Kidney (tissue), 14 donors: ENCODE results near the gene IMMP2L. TPM values are rescaled to one million over a fixed set of nuclear protein-coding genes. Genes with fewer than 3 reads are reported as not detected.
"Not testable (repeated sequence)": the region's sequence is repeated elsewhere in the genome, so short reads cannot be mapped to it uniquely, and the experiment has no call there.

Experiments used
- DNase-seq, 5 donors: peaks; one replicate each; pipeline ENCODE4 v3.0.0-alpha.2; 2013 to 2020
- FAIRE-seq: peaks from 2 replicates; lab custom pipeline; 2012; peaks lifted over from hg19 to GRCh38; lab: Jason Lieb, UNC
- H3K27ac ChIP-seq, 2 donors: one replicate each; pipeline ENCODE4 v1.7.0; 2013; ENCODE audit warnings: low read depth in 2 of 2, low read length in 2 of 2, inconsistent platforms in 1 of 2
- H3K27me3 ChIP-seq: one replicate; pipeline ENCODE4 v1.7.1; 2013; ENCODE audit warnings: low read length, inconsistent platforms; ENCODE audit not compliant: control insufficient read depth, insufficient read depth
- H3K36me3 ChIP-seq, 3 donors: one replicate each; pipeline versions ENCODE4 v1.7.0 to v1.7.1; 2013; ENCODE audit warnings: low read length in 3 of 3, control low read depth in 1 of 3, inconsistent platforms in 1 of 3; ENCODE audit not compliant: insufficient read depth in 3 of 3, control insufficient read depth in 2 of 3
- H3K4me1 ChIP-seq, 3 donors: one replicate each; pipeline versions ENCODE4 v1.7.0 to v1.7.1; 2013; ENCODE audit warnings: low read length in 3 of 3, inconsistent platforms in 1 of 3, low read depth in 1 of 3; ENCODE audit not compliant: control insufficient read depth in 2 of 3, insufficient read depth in 2 of 3
- H3K4me3 ChIP-seq, 3 donors: one replicate each; pipeline versions ENCODE4 v1.7.0 to v1.8.1; 2013; ENCODE audit warnings: low read length in 3 of 3, control low read depth in 1 of 3, inconsistent platforms in 1 of 3
- H3K9ac ChIP-seq, 3 donors: one replicate each; pipeline versions ENCODE4 v1.7.0 to v1.7.1; 2013; ENCODE audit warnings: low read length in 3 of 3, control low read depth in 1 of 3, inconsistent platforms in 1 of 3
- H3K9me3 ChIP-seq, 3 donors: one replicate each; pipeline versions ENCODE4 v1.7.0 to v1.7.1; 2013; ENCODE audit warnings: low read length in 3 of 3, control low read depth in 1 of 3, inconsistent platforms in 1 of 3; ENCODE audit not compliant: control insufficient read depth in 2 of 3, insufficient read depth in 1 of 3
- intact Hi-C: fragments of 100-400 bp; cut with DNase I; formaldehyde crosslinking; loops from one replicate; pipeline ENCODE4 v1.11.1; 2022
- polyA plus RNA-seq: library from polyadenylated mRNA; stranded (reverse); fragments of 350-450 nt; fragmentation: Illumina TruSeq; extraction: RNeasy Lipid Tissue Mini Kit (QIAGEN cat#74804); gene quantifications from one replicate; pipeline ENCODE4 v1.2.3, GENCODE V29; 2014; ENCODE audit warnings: low read depth, low replicate concordance; ENCODE audit not compliant: insufficient read depth
- total RNA-seq: library from RNA; stranded (reverse); fragmentation: NEBNext Ultra II Directional; extraction: Animal tissue kit (Norgen Biotek cat#: 25700); gene quantifications from one replicate; pipeline ENCODE4 v1.2.1, GENCODE V29; 2021
- TF ChIP-seq, protein P1 (sequence below): IDR thresholded peaks from 3 replicates; pipeline ENCODE4 v1.5.1; 2012; ENCODE audit warnings: mild to moderate bottlenecking, moderate library complexity, borderline replicate concordance; ENCODE audit not compliant: insufficient read depth; ENCODE audit errors: extremely low read depth
- donor health status: control.
- donor health status: control.
- donor health status: control.
- donor health status: control.
- donor health status: control.
- donor health status: DM: yes; HTN: yes; CAD: no.
- donor health status: Normal renal cell carcinoma (clear cell type).

Gene IMMP2L
- total and polyA plus RNA-seq, 2 donors from 2014 or later: 46.4 to 52.1 TPM

DNA sequence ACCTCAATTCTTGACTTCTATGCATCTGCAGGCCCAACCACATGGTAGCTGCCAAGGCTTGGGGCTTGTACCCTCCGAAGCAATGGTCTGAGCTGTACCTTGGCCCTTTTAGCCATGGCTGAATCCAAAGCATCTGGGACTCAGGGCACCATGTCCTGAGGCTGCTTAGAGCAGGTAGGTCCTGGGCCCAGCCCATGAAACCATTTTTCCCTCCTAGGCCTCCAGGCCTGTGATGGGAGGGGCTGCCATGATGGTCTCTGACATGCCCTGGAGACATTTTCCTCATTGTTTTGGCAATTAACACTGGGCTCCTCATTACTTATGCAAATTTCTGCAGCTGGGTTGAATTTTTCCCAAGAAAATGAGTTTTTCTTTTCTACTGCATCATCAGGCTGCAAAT, 889.1 kb downstream of the IMMP2L start:
- Histone ChIP-seq H3K27me3 (no peaks in the 10 kb centered on the region), H3K4me3 (no peak overlapping the region), H3K9me3 (no peaks in the 10 kb centered on the region), H3K36me3 (no peaks in the 10 kb centered on the region), H3K9ac (no peak overlapping the region), H3K4me1 (no peaks in the 10 kb centered on the region), H3K27ac (no peak overlapping the region)
- intact Hi-C loops: no loop called here
- FAIRE-seq (no peak), DNase-seq (no peak)
- TF ChIP-seq, protein P1, sequence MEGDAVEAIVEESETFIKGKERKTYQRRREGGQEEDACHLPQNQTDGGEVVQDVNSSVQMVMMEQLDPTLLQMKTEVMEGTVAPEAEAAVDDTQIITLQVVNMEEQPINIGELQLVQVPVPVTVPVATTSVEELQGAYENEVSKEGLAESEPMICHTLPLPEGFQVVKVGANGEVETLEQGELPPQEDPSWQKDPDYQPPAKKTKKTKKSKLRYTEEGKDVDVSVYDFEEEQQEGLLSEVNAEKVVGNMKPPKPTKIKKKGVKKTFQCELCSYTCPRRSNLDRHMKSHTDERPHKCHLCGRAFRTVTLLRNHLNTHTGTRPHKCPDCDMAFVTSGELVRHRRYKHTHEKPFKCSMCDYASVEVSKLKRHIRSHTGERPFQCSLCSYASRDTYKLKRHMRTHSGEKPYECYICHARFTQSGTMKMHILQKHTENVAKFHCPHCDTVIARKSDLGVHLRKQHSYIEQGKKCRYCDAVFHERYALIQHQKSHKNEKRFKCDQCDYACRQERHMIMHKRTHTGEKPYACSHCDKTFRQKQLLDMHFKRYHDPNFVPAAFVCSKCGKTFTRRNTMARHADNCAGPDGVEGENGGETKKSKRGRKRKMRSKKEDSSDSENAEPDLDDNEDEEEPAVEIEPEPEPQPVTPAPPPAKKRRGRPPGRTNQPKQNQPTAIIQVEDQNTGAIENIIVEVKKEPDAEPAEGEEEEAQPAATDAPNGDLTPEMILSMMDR: no peak

DNA sequence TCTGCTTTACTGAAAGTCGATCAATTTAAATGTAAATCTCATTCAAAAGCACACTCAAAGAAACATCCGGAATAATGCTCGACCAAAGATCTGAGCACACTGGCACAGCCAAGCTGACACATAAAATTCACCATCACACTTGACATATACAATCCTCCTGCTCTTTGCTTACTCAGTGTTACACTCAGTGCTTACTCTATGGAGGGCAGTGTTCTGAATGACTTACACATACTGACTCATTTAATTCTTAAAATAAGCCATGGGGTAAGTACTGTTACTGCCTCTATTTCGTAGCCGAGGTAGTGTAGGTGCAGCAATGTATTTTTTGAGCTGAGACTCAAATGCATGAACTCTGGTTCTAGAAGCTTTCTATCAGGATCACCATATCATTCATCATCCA, 892.9 kb downstream of the IMMP2L start:
- TF ChIP-seq, protein P1: no peak
- no peak for FAIRE-seq
- Histone ChIP-seq H3K4me1 (no peaks in the 10 kb centered on the region), H3K36me3 (no peaks in the 10 kb centered on the region), H3K27ac (no peak overlapping the region), H3K9ac (no peak overlapping the region), H3K4me3 (no peak overlapping the region), H3K27me3 (no peaks in the 10 kb centered on the region), H3K9me3 (no peaks in the 10 kb centered on the region)
- DNase-seq: no peak
- intact Hi-C loops: no loop called here

DNA sequence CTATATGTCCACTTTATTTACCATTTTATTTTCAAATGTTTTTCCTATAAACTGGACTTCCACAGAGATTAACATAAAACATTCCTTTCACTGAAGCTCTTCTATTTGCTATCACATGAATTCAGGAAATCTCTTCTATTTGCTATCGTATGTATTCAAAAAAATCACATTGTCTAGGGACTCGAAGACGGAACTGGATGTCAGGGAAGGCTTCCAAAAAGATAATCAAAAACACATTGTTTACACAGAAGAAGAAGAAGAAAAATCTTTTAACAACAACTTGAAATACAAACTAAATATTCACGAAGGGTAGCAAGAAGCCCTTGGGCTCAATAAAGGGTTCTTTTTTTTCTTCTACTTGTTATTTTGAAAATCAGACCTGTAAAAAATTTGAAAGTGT, 897.5 kb downstream of the IMMP2L start:
- Histone ChIP-seq H3K4me3 (no peak overlapping the region), H3K36me3 (no peaks in the 10 kb centered on the region), H3K27ac (no peak overlapping the region), H3K9me3 (no peaks in the 10 kb centered on the region), H3K4me1 (no peaks in the 10 kb centered on the region), H3K27me3 (no peaks in the 10 kb centered on the region), H3K9ac (no peak overlapping the region)
- DNase-seq: no peak
- no peak for FAIRE-seq
- intact Hi-C loops: no loop called here
- TF ChIP-seq, protein P1: no peak

DNA sequence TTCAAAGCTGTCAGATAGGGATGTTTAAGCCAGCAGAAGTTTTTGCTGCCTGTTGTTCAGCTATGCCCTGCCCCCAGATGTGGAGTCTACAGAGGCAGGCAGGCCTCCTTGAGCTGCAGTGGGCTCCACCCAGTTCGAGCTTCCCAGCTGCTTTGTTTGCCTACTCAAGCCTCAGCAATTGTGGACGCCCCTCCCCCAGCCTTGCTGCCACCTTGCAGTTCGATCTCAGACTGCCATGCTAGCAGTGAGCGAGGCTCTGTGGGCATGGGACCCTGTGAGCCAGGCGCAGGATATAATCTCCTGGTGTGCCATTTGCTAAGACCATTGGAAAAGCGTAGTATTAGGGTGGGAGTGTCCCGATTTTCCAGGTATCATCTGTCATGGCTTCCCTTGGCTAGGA, 901.7 kb downstream of the IMMP2L start:
- H3K4me1 ChIP-seq, H3K27ac ChIP-seq, intact Hi-C loops, FAIRE-seq, H3K36me3 ChIP-seq, H3K9ac ChIP-seq, H3K9me3 ChIP-seq, DNase-seq, H3K27me3 ChIP-seq, H3K4me3 ChIP-seq: not testable (repeated sequence)
